AG09309 (cell line): Measurements from ENCODE around the gene SNRNP48.
A peak's percentile ranks its signal among the peaks of the same experiment; 100 is the strongest.

Experiments
- DNase-seq: peaks from one replicate; pipeline ENCODE4 v3.0.0-alpha.2; 2010; ENCODE audit warnings: low read depth
- H3K4me3 ChIP-seq: 2 replicates; pipeline ENCODE4 v1.5.1; 2011; ENCODE audit warnings: mild to moderate bottlenecking, low read depth, low read length, moderate library complexity; ENCODE audit not compliant: control insufficient read depth
- CTCF ChIP-seq: IDR thresholded peaks from 2 replicates; pipeline ENCODE4 v1.5.1; 2011; ENCODE audit warnings: mild to moderate bottlenecking, low read depth, low read length, inconsistent platforms; ENCODE audit not compliant: insufficient read depth, control insufficient read depth; ENCODE audit errors: missing control alignments

SNRNP48 gene

GRCh38 chr6:7566617-7567173 lies 23.3 kb upstream of the SNRNP48 start:
- TF ChIP-seq CTCF: no peak
- no peak for DNase-seq
- H3K4me3 ChIP-seq: no peak overlapping the region

- DNase-seq: peak; percentile 87
- H3K4me3 ChIP-seq: no peak overlapping the region
- TF ChIP-seq CTCF: no peak
These were observed 22.0 kb upstream of the SNRNP48 start for GRCh38 chr6:7568021-7568420.

- no peak for TF ChIP-seq CTCF
- no peak for DNase-seq
These were observed 20.9 kb upstream of the SNRNP48 start for GRCh38 chr6:7569082-7569481.

GRCh38 chr6:7572213-7572943 lies 17.6 kb upstream of the SNRNP48 start:
- TF ChIP-seq CTCF: no peak
- H3K4me3 ChIP-seq: no peak overlapping the region
- DNase-seq: no peak

More at GRCh38 chr6:7569082-7569481, 20.9 kb upstream of the SNRNP48 start:
- H3K4me3 ChIP-seq: no peak overlapping the region

- no peak for DNase-seq
- no peak overlapping the region for H3K4me3 ChIP-seq
- TF ChIP-seq CTCF: no peak
These were observed 15.5 kb upstream of the SNRNP48 start for GRCh38 chr6:7574500-7574899.

- H3K4me3 ChIP-seq: no peak overlapping the region
- no peak for TF ChIP-seq CTCF
- DNase-seq: no peak
These were observed 11.5 kb upstream of the SNRNP48 start for GRCh38 chr6:7578516-7578915.
